ENCODE data around the gene TBK1.

Gene TBK1

DNA sequence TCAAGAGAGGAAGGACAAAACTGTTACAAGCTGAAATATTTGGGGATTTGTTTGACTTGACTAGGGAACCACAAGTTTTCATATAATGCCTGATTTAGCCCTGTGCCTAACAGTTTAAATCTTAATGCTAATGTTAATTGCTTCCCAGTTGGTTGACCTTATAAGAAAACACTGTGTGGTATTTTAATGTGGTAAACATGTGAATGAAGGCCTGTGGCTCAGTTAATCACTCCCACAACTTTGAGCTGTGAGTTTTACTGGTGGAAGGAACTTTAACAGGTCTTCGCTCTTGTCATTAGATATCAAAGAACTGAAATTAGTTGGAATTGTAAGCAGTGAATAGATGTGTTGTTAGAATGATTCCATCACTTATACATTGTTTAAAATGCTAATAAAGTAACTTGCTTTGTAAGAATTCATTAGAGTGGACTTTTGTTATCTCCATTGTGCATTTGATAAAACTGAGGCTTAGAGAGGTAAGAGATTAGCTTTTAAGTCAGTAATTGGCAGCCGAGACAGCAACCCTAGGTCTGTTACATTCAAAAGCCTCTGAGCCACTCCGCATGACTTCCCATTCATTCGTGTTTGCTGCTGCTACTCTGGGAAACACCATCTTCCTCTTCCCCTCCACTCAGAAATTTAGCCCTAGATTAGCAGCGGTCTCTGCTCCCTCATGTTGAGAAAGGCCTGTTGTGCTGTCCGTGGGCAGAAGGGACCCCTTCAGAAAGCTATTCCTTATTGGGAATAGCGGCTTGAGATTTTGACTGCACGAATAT is 1.0 kb upstream of the TBK1 start:
- DNase-seq: peak in 4 of 56 donors; percentile 1 to 17 (median 6)

DNA sequence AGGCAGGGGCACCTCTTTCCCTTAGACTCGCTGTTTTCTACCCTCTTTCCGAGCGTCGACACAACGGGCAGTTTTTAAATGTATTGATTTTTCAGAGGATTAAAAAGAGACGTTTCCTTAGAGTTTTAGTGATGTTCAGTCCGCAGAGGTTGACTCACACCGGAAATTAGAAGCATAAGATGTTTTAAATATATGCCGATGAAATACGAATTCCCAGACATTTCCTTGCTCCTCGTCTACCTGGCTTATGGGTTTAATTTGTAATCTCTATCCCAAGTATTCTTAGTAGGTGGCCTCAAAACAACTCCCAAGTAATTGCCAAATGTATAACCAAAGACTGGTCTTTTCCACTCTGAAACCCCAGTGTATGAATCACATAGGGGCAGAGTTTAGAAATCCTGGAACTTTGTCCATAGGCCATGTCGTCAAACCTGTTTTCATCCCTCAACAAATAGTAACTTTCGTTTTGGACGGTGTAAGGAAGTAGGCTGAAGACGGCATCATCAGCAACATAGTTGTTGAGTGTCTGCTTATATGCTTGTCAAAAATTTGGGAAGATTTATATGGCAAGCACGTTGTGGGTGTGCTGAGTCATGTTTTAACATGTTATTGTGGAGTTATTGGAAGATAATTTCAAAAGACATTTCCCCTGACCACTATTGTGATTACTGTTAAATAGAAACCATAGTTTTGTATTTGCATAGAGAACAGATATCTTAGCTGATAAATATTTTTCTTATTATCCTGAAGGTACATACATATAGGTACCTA is 824 bp downstream of the TBK1 start:
- DNase-seq: peak in 1 of 56 donors; percentile 5

DNA sequence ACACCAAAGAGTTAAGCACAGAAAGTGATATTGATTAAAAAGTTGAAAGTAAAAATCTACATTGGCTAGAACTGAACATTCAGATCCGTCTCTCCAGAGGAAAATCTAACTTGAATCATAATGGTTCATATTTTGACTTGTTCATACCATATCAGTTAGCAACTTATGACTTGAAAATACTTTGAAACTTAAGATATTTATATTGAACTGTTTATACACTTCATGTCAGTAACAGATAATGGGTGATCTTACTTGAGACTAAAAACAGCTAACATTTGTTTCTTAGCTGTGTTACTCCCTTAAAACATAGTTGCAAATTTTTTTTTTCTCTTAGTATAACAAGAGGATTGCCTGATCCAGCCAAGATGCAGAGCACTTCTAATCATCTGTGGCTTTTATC is 3.6 kb downstream of the TBK1 start:
- no peak for DNase-seq

DNA sequence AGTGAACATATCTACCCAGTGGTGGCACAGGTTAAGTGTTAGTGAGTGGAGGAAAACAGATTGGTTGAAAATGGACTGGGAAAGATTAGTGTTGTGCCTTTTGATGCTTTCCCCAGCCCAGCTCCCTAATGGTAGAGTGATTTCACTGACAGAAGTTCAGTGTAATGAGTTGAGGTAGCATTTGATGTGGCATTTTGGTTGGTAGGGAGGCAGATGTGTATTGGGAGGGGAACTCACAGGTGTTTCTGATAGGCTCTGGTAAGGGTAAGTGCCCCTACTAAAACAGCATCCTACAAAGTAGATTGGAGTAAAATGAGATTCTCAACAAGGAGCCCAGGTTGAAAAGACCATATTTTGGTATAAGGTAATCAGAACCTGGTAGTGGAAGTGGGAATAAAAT is 4.2 kb downstream of the TBK1 start:
- no peak for DNase-seq

DNA sequence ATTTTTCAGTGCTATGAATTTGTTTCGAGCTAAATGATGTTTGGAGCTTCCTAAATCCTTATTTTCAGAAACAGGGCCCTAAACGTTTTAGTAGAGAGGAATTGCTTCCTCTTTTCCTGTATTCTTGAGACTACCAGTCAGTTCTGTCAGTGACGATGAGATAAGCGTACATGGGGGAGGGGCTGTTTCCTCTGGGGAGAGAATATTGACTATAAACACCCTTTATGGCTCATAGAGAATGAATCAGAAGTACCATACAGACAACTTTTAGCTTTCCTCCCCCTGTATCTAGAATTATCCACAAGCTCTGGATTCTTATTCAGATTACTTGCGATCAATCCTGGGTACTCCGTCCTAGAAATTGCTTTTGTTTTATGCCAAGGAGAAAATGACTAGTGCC is 5.1 kb downstream of the TBK1 start:
- no peak for DNase-seq

DNA sequence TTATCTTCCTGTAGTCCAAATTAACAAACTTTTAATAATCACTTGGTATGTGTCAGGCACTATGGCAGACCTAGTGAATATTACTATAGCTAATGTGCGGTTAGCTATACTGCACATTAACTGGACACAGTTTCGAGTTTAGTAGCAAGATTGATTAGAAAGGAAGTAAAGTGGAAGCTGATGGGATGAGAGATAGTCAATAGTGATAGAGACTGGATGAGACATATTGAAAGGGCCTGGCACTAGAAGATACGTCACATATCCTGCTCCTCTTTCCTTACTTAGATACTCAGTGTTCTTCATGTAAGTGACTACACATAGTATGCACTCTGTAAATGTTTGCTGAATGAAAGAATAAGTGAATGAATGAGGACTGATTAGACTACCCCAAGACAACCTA is 5.5 kb downstream of the TBK1 start:
- no peak for DNase-seq

DNA sequence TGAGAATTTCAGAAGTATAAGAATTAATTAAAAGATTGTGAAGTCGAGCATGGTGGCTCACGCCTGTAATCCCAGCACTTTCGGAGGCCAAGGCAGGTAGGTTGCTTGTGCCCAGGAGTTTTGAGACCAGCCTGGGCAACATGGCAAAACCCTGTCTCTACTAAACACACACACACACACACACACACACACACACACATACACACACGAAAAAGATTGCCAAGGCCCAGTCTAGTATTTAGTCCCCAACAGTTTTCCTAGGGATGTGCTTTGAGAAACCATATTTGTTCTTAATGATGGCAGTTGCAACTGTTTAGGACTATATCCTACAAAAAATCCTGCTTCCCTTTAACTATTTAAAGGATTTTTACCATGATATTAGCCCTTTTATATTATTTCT is 6.0 kb downstream of the TBK1 start:
- no peak for DNase-seq

DNA sequence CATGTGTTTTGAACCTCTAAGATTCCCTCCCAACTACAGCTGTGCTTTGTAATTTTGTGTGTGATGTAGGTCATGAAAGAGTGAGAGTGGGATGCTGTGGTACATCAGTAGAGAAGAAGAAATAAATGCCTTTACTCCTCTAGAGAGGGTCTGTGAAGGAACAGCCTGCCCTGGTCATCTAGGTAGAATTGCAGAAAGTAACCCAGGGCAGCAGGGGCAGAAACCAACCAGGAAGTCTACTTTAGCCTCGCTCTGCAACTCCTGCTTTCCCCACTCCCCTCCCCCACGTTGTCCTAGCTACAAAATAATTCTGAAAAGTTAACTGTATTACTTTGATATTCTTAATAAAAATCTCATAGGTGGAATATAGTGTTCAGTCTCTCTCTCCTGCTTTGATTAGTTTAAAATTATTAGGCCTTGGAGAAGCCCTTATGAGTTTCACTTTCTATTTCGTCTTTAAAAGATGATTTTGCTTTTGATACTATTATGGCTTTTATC is 7.5 kb downstream of the TBK1 start:
- DNase-seq: no peak

DNA sequence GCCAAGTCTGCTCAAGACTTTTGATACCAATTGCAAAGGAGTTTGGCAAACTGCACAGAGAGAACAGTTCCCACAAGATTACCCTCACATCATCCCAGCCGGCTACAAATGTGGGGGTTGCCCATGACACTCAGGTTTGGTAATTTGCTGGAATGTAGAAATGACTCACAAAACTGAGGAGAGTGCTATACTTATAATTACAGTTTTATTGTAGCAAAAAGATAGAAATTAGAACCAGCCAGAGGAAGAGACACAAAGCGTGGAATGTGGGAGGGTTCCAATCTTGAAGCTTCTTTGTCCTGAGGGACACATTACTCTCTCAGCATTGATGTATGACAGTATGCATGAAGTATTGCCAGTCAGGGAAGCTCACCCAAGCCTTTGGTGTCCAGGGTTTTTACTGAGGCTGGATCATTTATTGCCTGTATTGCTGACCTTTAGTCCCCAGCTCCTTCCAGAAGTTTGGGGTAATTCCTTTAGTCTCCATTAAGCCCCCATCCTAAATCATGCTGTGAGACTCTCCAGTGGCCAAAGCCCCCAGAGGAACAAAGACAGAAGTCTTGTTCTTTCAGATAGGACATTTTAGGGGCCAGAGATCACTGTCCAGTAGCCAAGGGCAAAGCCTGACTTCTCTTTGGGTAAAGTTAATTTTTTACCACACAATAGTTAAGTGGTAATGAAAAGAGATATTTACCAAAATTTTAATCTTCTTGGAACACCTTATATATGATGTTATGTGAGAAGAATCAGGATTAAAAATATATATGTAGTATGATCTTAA is 9.9 kb downstream of the TBK1 start:
- peak in 11 of 56 donors; percentile 2 to 46 (median 11) for DNase-seq

DNA sequence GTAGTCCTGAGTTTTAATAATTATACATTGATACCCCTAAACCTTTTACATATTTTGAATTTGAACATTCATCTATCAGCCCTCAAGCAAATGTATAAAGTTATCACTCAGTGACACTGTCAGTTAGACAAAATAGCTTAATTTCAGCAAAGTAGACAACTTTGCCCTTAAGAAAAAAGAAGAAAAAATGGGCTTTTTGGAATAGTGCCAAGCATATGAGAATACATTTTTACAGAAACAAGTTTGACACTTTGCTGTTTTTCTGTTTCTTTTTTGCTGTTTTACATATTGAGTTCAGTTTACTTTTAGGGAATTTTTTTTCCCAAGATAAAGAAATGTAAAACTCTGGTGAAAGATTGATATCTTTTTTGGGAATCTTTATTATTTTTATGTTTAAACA is 14.3 kb downstream of the TBK1 start:
- DNase-seq: no peak

DNA sequence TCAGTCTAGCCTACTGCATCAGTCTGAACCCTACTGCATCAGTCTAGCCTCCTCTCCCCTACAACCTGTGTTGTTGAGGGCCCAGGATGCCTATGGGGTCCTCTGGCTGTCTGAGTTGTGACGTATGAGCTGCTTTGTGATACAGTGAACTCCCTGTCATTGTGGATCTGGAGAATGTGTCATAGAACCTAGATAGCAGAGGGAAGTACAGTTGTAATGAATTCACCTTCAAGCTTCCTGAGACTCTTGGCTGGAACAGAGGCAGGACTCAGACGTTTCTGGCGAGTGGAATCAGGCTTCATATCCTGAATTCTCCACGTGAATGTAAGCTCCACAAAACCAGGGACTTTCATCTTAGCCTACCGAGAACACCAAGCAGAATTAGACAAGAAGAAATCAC is 17.0 kb downstream of the TBK1 start:
- DNase-seq: no peak

DNA sequence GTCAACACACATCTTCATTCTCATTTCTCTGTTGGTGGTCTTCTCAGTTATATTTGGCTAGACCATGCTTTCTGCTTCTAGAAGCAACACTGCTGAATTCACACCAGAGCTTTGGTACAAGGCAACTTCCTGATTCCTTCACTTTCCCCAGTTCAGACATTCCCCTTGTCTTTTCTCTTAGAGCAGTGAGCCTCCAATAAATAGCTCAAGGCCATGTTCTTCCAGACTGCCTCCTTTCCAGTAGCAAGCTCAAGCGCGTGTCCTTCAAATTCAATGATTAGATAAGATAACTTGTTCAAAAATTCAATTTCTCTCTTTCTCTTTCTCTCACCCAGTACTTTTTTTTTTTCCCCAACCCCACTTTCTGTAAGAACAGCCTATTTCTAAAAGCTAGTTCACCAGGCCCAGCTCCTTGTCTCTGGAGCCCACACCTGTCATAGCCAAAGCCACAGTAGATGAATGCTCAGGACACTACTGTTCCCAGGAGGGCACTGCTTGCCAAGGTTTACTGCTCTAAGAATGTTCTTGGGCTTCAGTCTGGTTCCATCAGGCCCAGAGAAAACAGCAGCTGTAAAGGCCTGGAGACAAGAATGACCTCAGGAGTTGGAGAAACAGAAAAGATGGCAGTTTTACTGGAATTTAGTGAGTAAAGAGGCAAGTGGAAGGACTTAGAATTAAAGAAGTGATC is 17.7 kb downstream of the TBK1 start:
- no peak for DNase-seq

DNA sequence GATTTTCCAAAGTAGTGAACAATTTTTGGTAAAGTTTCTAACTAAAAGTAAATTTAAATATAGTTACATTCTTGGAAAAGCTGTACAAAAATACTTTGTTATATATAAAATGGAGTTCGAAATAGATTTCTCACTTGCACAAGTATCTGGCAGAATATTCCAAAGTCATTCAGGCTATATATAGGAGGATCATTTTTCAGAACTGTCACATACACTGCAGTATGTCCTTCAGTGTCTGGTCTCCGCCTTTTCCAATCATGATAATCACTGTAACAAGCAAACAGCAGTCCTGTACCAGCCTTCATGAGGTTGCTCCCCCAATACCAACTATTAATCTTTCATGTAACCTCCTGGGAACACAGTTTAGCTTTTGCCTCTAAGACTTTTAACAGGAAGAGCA is 18.6 kb downstream of the TBK1 start:
- no peak for DNase-seq

DNA sequence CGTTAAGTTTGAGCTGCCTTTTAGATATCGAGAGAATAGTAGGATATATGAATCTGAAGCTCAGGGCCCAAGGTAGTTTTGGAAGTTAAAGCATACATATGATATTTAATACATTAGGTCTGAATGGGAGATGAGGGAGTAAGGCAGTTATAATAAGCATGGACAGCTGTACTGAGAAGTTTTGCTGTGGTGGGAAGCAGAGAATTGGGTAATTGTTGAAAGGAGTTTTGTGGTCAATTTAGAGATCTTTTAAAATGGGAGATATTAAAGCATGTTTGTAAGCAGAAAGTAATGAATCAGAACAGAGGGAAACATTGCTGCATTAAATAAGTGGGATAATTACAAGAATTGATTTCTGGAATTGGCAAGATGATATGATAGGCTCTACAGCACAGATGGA is 21.3 kb downstream of the TBK1 start:
- no peak for DNase-seq

DNA sequence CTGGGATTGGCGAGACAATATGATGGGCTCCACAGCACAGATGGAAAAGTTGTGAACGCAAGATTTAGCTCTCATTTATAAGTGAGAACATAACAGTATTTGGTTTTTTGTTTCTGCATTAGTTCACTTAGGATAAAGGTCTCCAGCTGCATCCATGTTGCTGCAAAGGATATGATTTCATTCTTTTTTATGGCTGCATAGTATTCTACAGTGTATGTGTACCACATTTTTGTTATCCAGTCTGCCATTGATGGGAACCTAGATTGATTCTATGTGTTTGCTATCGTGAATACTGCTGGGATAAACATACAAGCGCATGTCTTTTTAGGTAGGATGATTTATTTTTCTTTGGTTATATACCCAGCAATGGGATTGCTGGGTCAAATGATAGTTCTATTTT is 23.6 kb downstream of the TBK1 start:
- no peak for DNase-seq

DNA sequence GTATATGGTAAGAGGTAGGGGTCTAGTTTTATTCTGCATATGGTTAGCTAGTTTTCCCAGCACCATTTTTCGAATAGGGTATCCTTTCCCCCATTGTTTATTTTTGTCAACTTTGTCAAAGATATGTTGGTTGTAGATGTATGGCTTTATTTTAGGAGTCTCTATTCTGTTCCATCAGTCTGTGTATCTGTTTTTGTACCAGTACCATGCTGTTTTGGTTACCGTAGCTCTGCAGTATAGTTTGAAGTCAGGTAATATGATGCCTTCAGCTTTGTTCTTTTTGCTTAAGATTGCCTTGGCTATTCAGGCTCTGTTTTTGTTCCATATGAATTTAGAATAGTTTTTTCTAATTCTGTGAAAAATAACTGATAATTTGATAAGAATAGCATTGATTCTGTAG is 24.9 kb downstream of the TBK1 start:
- DNase-seq: no peak

DNA sequence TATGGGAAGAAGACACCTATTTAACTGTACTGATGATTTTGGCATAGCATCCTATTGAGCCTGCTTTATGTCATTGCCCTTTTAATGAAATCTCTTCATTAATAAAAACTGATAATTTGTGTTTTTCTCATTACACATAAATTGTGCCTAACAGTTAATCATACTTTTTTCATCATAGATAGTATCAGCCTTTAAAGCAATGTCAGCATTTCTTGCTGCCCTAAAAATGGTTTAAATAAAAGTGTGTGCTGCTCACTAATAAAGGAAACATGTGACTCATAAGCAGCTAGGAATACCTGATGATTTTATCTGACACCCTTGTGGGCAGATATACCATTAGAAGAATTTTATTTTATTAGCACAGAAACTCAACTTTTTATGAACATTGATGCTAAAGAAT is 26.7 kb downstream of the TBK1 start:
- no peak for DNase-seq

DNA sequence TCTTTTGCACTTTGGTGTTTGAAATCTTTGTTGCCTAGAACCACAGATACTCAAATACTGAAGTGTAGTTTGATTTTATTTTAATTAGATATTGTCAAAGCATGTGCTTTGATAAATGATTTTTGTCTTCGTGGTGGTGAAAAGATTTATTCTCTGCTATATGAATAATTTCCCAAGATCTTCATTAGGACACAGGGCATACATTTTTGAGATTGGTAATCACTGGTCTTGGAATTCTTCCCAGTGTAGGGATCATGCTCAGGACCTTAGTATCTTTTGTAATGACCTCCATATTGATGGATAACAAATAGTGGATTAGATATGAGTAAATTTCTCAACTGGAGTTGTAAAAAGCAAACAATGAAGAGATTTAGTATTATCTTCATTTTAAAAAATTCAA is 28.2 kb downstream of the TBK1 start:
- DNase-seq: no peak

DNA sequence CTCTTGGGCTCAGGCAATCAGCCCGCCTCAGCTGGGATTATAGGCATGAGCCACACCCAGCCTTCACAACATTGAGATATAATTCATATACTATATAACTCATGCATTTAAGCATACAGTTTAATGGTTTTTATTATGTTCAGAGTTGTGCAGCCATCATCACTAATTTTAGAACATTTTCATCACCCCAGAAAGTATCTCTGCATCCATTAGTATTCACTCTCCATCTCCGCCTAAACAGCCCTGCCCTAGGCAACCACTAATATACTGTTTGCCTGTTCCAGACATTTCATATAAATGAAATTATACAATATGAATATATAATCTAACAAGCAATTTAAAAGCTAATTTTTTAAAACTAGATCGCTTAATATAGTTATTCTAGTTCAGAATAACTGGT is 34.7 kb downstream of the TBK1 start:
- DNase-seq: no peak

DNA sequence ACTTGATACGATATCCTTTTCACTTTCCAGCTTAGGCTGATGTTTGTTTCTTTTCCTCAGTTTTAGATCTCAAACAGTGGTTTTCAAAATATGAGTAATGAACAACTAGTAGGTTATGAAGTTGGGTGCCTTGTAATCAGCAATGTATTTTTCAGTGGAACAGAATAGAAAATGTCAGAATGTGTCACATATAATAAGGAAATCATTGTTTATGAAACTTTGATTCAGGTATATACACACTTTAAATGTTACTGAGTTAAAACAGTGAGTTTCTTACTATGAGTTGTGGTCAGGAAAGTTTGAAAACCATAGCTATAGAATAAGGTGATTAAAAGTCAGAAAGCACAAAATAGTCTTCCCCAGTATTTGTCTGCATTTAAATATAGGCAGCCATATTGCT is 39.8 kb downstream of the TBK1 start:
- no peak for DNase-seq

DNA sequence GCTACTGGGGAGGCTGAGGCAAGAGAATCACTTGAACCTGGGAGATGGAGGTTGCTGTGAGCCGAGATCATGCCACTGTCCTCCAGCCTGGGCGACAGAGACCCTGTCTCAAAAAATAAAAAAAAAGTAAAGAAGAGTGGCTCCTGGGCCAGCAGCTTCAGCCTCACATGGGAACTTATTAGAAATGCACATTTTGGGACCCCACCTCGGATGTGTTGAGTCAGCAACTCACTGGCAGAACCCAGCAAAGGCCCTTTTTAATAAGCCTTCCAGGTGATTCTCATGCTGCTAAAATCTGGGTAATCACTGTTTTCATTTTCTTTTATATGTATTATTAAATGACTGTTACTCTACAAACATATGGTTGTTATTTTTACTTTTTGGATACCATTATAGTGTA is 41.6 kb downstream of the TBK1 start:
- no peak for DNase-seq
